Liver (tissue), 9 donors: ENCODE measurements around the gene GRAP2. TPM values are rescaled to one million over a fixed set of nuclear protein-coding genes. Genes with fewer than 3 reads are reported as not detected.

Source experiments
- DNase-seq: peaks from one replicate; pipeline ENCODE4 v3.0.0-alpha.2; 2017; ENCODE audit warnings: low spot score
- H3K27ac ChIP-seq, 2 donors: one replicate each; pipeline ENCODE4 v1.7.0; 2013; ENCODE audit warnings: inconsistent platforms in 2 of 2, low read length in 2 of 2, control low read depth in 1 of 2, low read depth in 1 of 2, mild to moderate bottlenecking in 1 of 2
- H3K27me3 ChIP-seq, 4 donors: one replicate each; pipeline versions ENCODE4 v1.6.1 to v1.7.0; 2013; ENCODE audit warnings: low read length in 3 of 4, inconsistent platforms in 1 of 4, mild to moderate bottlenecking in 1 of 4, moderate library complexity in 1 of 4; ENCODE audit not compliant: control insufficient read depth in 4 of 4, insufficient read depth in 4 of 4
- H3K36me3 ChIP-seq, 4 donors: one replicate each; pipeline versions ENCODE4 v1.6.1 to v1.7.0; 2013; ENCODE audit warnings: low read length in 3 of 4, mild to moderate bottlenecking in 3 of 4, low read depth in 1 of 4, moderate library complexity in 1 of 4; ENCODE audit not compliant: control insufficient read depth in 4 of 4, insufficient read depth in 3 of 4
- H3K4me1 ChIP-seq, 4 donors: one replicate each; pipeline versions ENCODE4 v1.6.1 to v1.7.0; 2013; ENCODE audit warnings: low read length in 3 of 4, mild to moderate bottlenecking in 3 of 4, moderate library complexity in 1 of 4; ENCODE audit not compliant: control insufficient read depth in 4 of 4, insufficient read depth in 4 of 4
- H3K4me3 ChIP-seq, 3 donors: one replicate each; pipeline versions ENCODE4 v1.6.1 to v1.7.0; 2013; ENCODE audit warnings: low read length in 3 of 3, control low read depth in 1 of 3, low read depth in 1 of 3, mild to moderate bottlenecking in 1 of 3
- H3K9ac ChIP-seq, 2 donors: one replicate each; pipeline ENCODE4 v1.7.0; 2013; ENCODE audit warnings: low read length in 2 of 2, mild to moderate bottlenecking in 2 of 2, moderate library complexity in 2 of 2, control low read depth in 1 of 2, low read depth in 1 of 2
- H3K9me3 ChIP-seq, 4 donors: one replicate each; pipeline versions ENCODE4 v1.6.1 to v1.7.0; 2013; ENCODE audit warnings: low read length in 3 of 4; ENCODE audit not compliant: control insufficient read depth in 4 of 4
- ATF3 ChIP-seq: IDR thresholded peaks from 2 replicates; pipeline ENCODE4 v1.6.1; 2016; ENCODE audit warnings: antibody characterized with exemption
- EGR1 ChIP-seq, 2 donors: IDR thresholded peaks; 2 replicates each; pipeline ENCODE4 v1.6.1; 2016 to 2018; ENCODE audit warnings: antibody characterized with exemption in 2 of 2, low read depth in 2 of 2
- FOXA2 ChIP-seq: IDR thresholded peaks from 2 replicates; pipeline ENCODE4 v1.6.1; 2016; ENCODE audit warnings: antibody characterized with exemption
- HNF4A ChIP-seq, 2 donors: conservative IDR thresholded peaks; 2 replicates each; pipeline ENCODE4 v1.6.1; 2016; ENCODE audit warnings: antibody characterized with exemption in 2 of 2, mild to moderate bottlenecking in 2 of 2
- HNF4G ChIP-seq: IDR thresholded peaks from 2 replicates; pipeline ENCODE4 v1.6.1; 2016; ENCODE audit warnings: antibody characterized with exemption
- JUND ChIP-seq, 2 donors: IDR thresholded peaks; 2 replicates each; pipeline ENCODE4 v1.6.1; 2016; ENCODE audit warnings: antibody characterized with exemption in 2 of 2
- MAX ChIP-seq: IDR thresholded peaks from 2 replicates; pipeline ENCODE4 v1.6.1; 2016; ENCODE audit warnings: antibody characterized with exemption
- RAD21 ChIP-seq, 2 donors: IDR thresholded peaks; 2 replicates each; pipeline ENCODE4 v1.6.1; 2016; ENCODE audit warnings: antibody characterized with exemption in 2 of 2, mild to moderate bottlenecking in 2 of 2
- REST ChIP-seq: IDR thresholded peaks from 2 replicates; pipeline ENCODE4 v1.6.1; 2016; ENCODE audit warnings: antibody characterized with exemption, mild to moderate bottlenecking
- RXRA ChIP-seq, 2 donors: IDR thresholded peaks; 2 replicates each; pipeline ENCODE4 v1.6.1; 2017 to 2018; ENCODE audit warnings: antibody characterized with exemption in 2 of 2, mild to moderate bottlenecking in 1 of 2
- SP1 ChIP-seq: IDR thresholded peaks from 2 replicates; pipeline ENCODE4 v1.6.1; 2018; ENCODE audit warnings: antibody characterized with exemption, mild to moderate bottlenecking
- TAF1 ChIP-seq: conservative IDR thresholded peaks from 2 replicates; pipeline ENCODE4 v1.6.1; 2016; ENCODE audit warnings: antibody characterized with exemption, mild to moderate bottlenecking
- YY1 ChIP-seq: IDR thresholded peaks from 2 replicates; pipeline ENCODE4 v1.6.1; 2016; ENCODE audit warnings: antibody characterized with exemption, mild to moderate bottlenecking
- ZBTB33 ChIP-seq: IDR thresholded peaks from 2 replicates; pipeline ENCODE4 v1.6.1; 2016; ENCODE audit warnings: antibody characterized with exemption
- WGBS: extraction: QIAGEN DNeasy Blood & Tissue Kit; methylation state at CpG from one replicate; pipeline ENCODE4 v1.1.7; 2013; 5-methylcytosine and 5-hydroxymethylcytosine counted together
- polyA plus RNA-seq, 2 donors: library from polyadenylated mRNA; stranded (reverse) in 1 of 2; unstranded in 1 of 2; fragments of 200-250 nt in 1 of 2; fragments of >200 nt in 1 of 2; fragmentation: Nextera tagmentation in 1 of 2; extraction: Ambion mirVana in 1 of 2; gene quantifications; one replicate each; pipeline versions ENCODE4 v1.2.1 to v1.2.3, GENCODE V29; 2013 to 2015
- total RNA-seq, 2 donors: library from RNA; depleted of rRNA; stranded (reverse); fragments of >200 nt; gene quantifications; one replicate each; pipeline ENCODE4 v1.2.3, GENCODE V29; 2014
- donor health status: healthy.
- donor health status: healthy.
- donor health status: healthy.
- donor health status: healthy.
- donor health status: healthy.

Gene GRAP2
- total and polyA plus RNA-seq, 4 donors, result 0.22 to 38.2 (median 0.78) TPM

- Histone ChIP-seq H3K9ac (no peak overlapping the region), H3K36me3 (no peaks in the 10 kb centered on the region), H3K9me3 (no peaks in the 10 kb centered on the region), H3K4me1 (no peaks in the 10 kb centered on the region), H3K27ac (no peak overlapping the region), H3K4me3 (no peak overlapping the region), H3K27me3 (peaks cover 0 to 2% (median 0%) of the 10 kb centered on the region in 4 donors)
- DNase-seq, result no peak
- TF ChIP-seq FOXA2, result no peak
- no peak for TF ChIP-seq HNF4A (conservative IDR thresholded peaks at IDR 0.05)
- no peak for TF ChIP-seq REST
- no peak for TF ChIP-seq YY1
- TF ChIP-seq RXRA (IDR thresholded peaks at IDR 0.05), result no peak
- no peak for TF ChIP-seq EGR1 (IDR thresholded peaks at IDR 0.05; ENCODE audit: low read depth in 2 of 2)
- no peak for TF ChIP-seq TAF1
- no peak for TF ChIP-seq SP1
- TF ChIP-seq JUND (IDR thresholded peaks at IDR 0.05), result no peak
- TF ChIP-seq HNF4G, result no peak
- 77% methylated on average over 3 of the region's 3 CpGs for WGBS
These were observed 5.3 kb downstream of the GRAP2 start for GRCh38 chr22:39906207-39906606.

GRCh38 chr22:39907047-39907446 lies 6.2 kb downstream of the GRAP2 start:
- no peak for DNase-seq
- Histone ChIP-seq H3K4me1 (no peaks in the 10 kb centered on the region), H3K9ac (no peak overlapping the region), H3K36me3 (no peaks in the 10 kb centered on the region), H3K27me3 (peaks cover 0 to 2% (median 0%) of the 10 kb centered on the region in 4 donors), H3K4me3 (no peak overlapping the region), H3K27ac (no peak overlapping the region), H3K9me3 (no peaks in the 10 kb centered on the region)
- TF ChIP-seq ATF3, result no peak
- no peak for TF ChIP-seq YY1
- no peak for TF ChIP-seq ZBTB33
- no peak for TF ChIP-seq HNF4A (conservative IDR thresholded peaks at IDR 0.05)
- no peak for TF ChIP-seq FOXA2
- no peak for TF ChIP-seq TAF1
- TF ChIP-seq RXRA (IDR thresholded peaks at IDR 0.05), result no peak
- no peak for TF ChIP-seq REST
- TF ChIP-seq RAD21 (IDR thresholded peaks at IDR 0.05), result no peak
- TF ChIP-seq SP1, result no peak
- no peak for TF ChIP-seq MAX
- 85% methylated on average over 6 of the region's 6 CpGs for WGBS
